HCT116 (cell line): ENCODE measurements around the gene SEPTIN2. TPM values are rescaled to one million over a fixed set of nuclear protein-coding genes. Genes with fewer than 3 reads are reported as not detected.

Source experiments
- ATAC-seq: fragments of 200-7000 bp; cut with Tn5 transposase; 2 replicates; pipeline ENCODE4 v1.9.1; 2020; ENCODE audit warnings: mild to moderate bottlenecking, moderate library complexity
- BruUV-seq: library from RNA; stranded (reverse); fragments of 400-500 nt; replicated peaks from 2 replicates; lab custom pipeline; 2021; lab: Mats Ljungman, UMichigan
- CTCF ChIA-PET: fragments of 300-600 bp; sonication (Branson Sonifier 250); formaldehyde crosslinking; loops from one replicate; lab custom pipeline; 2021; ENCODE audit warnings: antibody characterized with exemption; lab: Charles Lee
- POLR2A ChIA-PET: fragments of 300-600, 350-600 bp; sonication (Branson Sonifier 250); formaldehyde crosslinking; loops from one replicate; lab custom pipeline; 2021; ENCODE audit warnings: antibody characterized with exemption; lab: Charles Lee
- RAD21 ChIA-PET, 2 experiments: fragments of 300-600 bp; sonication (Branson Sonifier 250); formaldehyde crosslinking; loops; one replicate each; lab custom pipeline; 2023; ENCODE audit warnings: low total read pairs in 2 of 2; ENCODE audit not compliant: uncharacterized antibody in 2 of 2, unreplicated experiment in 2 of 2, low non-redundant PET in 1 of 2; lab: Charles Lee
- DNase-seq: peaks from one replicate; pipeline ENCODE4 v3.0.0-alpha.2; 2010; ENCODE audit warnings: low read depth, low spot score
- H2AFZ ChIP-seq: fragments of 200-600 bp; shearing (Covaris generic), sonication (generic); 2 replicates; pipeline ENCODE4 v1.6.1; 2017; ENCODE audit warnings: low read depth, mixed run types, mixed read lengths, antibody characterized with exemption, low read length; ENCODE audit not compliant: poor library complexity, severe bottlenecking
- H3K27ac ChIP-seq: 2 replicates; pipeline ENCODE4 v1.5.1; 2012; ENCODE audit warnings: low read depth, low read length
- H3K27me3 ChIP-seq: fragments of 200-600 bp; sonication (generic); 2 replicates; pipeline ENCODE4 v1.6.1; 2016; ENCODE audit warnings: mixed run types, low read length, mixed read lengths; ENCODE audit not compliant: insufficient read depth
- H3K36me3 ChIP-seq, 2 experiments: fragments of 200-500 bp in 1 of 2; fragments of 200-600 bp in 1 of 2; sonication (Bioruptor generic) in 1 of 2; sonication (generic) in 1 of 2; 2 replicates each; pipeline versions ENCODE4 v1.5.1 to v1.6.1; 2014 to 2016; ENCODE audit warnings: low read length in 2 of 2, inconsistent platforms in 1 of 2, mixed read lengths in 1 of 2, mixed run types in 1 of 2; ENCODE audit not compliant: insufficient read depth in 2 of 2, control insufficient read depth in 1 of 2
- H3K4me1 ChIP-seq, 2 experiments: fragments of 200-600 bp in 1 of 2; sonication (generic) in 1 of 2; 2 replicates each; pipeline versions ENCODE4 v1.5.1 to v1.6.1; 2012 to 2017; ENCODE audit warnings: low read length in 2 of 2, inconsistent platforms in 1 of 2, mild to moderate bottlenecking in 1 of 2, mixed read lengths in 1 of 2, mixed run types in 1 of 2, moderate library complexity in 1 of 2; ENCODE audit not compliant: insufficient read depth in 2 of 2, control insufficient read depth in 1 of 2
- H3K4me2 ChIP-seq: fragments of 200-600 bp; sonication (generic); 2 replicates; pipeline ENCODE4 v1.6.1; 2017; ENCODE audit warnings: mixed run types, low read length, mixed read lengths
- H3K4me3 ChIP-seq, 2 experiments: fragments of 200-600 bp in 1 of 2; sonication (generic) in 1 of 2; replicated peaks in 1 of 2; 2 replicates each; pipeline ENCODE4 v1.5.1; 2011 to 2016; ENCODE audit warnings: low read length in 2 of 2, control low read depth in 1 of 2, low read depth in 1 of 2, mild to moderate bottlenecking in 1 of 2, mixed read lengths in 1 of 2, mixed run types in 1 of 2
- H3K79me2 ChIP-seq: fragments of 200-600 bp; sonication (generic); 2 replicates; pipeline ENCODE4 v1.6.1; 2017; ENCODE audit warnings: mild to moderate bottlenecking, mixed run types, low read length, moderate library complexity, mixed read lengths; ENCODE audit not compliant: insufficient read depth
- H3K9ac ChIP-seq: fragments of 200-600 bp; sonication (generic); 2 replicates; pipeline ENCODE4 v1.6.1; 2016; ENCODE audit warnings: low read length, mixed read lengths
- H3K9me2 ChIP-seq: fragments of 200-600 bp; sonication (generic), shearing (Covaris generic); 2 replicates; pipeline ENCODE4 v1.6.1; 2017; ENCODE audit warnings: mixed run types, mild to moderate bottlenecking, moderate library complexity; ENCODE audit not compliant: insufficient read depth
- H3K9me3 ChIP-seq, 2 experiments: fragments of 200-500 bp in 1 of 2; fragments of 200-600 bp in 1 of 2; sonication (Bioruptor generic) in 1 of 2; sonication (generic) in 1 of 2; 2 replicates each; pipeline ENCODE4 v1.6.1; 2014 to 2017; ENCODE audit warnings: low read length in 2 of 2, mixed read lengths in 2 of 2, inconsistent platforms in 1 of 2, low read depth in 1 of 2, mild to moderate bottlenecking in 1 of 2, mixed run types in 1 of 2, moderate library complexity in 1 of 2; ENCODE audit not compliant: control insufficient read depth in 1 of 2, insufficient read depth in 1 of 2
- H4K20me1 ChIP-seq: fragments of 200-600 bp; sonication (generic), shearing (Covaris generic); 2 replicates; pipeline ENCODE4 v1.6.1; 2017; ENCODE audit warnings: mixed run types, mild to moderate bottlenecking, moderate library complexity; ENCODE audit not compliant: insufficient read depth
- CBX3 ChIP-seq: IDR thresholded peaks from 2 replicates; pipeline ENCODE4 v1.6.1; 2012; ENCODE audit warnings: low read depth
- CEBPB ChIP-seq: IDR thresholded peaks from 2 replicates; pipeline ENCODE4 v1.6.1; 2012; ENCODE audit warnings: low read depth
- EGR1 ChIP-seq: IDR thresholded peaks from 2 replicates; pipeline ENCODE4 v1.6.1; 2012; ENCODE audit warnings: low read depth
- ELF1 ChIP-seq: IDR thresholded peaks from 2 replicates; pipeline ENCODE4 v1.6.1; 2012; ENCODE audit warnings: low read depth, borderline replicate concordance
- EZH2 ChIP-seq: fragments of 200-600 bp; sonication (generic); IDR thresholded peaks from 2 replicates; pipeline ENCODE4 v1.6.1; 2017; ENCODE audit warnings: antibody characterized with exemption, mixed run types
- JUND ChIP-seq: IDR thresholded peaks from 2 replicates; pipeline ENCODE4 v1.6.1; 2012
- RAD21 ChIP-seq: IDR thresholded peaks from 2 replicates; pipeline ENCODE4 v1.6.1; 2012; ENCODE audit warnings: low read depth, mild to moderate bottlenecking
- SIN3A ChIP-seq: IDR thresholded peaks from 2 replicates; pipeline ENCODE4 v1.6.1; 2012; ENCODE audit warnings: low read depth
- SP1 ChIP-seq: IDR thresholded peaks from 2 replicates; pipeline ENCODE4 v1.6.1; 2012; ENCODE audit warnings: low read depth
- SRF ChIP-seq: IDR thresholded peaks from 2 replicates; pipeline ENCODE4 v1.6.1; 2012; ENCODE audit warnings: low read depth
- TCF7L2 ChIP-seq: IDR thresholded peaks from 2 replicates; pipeline ENCODE4 v1.7.0; 2011; ENCODE audit warnings: borderline replicate concordance, inconsistent platforms; ENCODE audit not compliant: insufficient read depth, insufficient read length; ENCODE audit errors: extremely low read depth
- ZFX ChIP-seq: fragments of 450-650 bp; IDR thresholded peaks from 2 replicates; pipeline ENCODE4 v1.6.1; 2017
- ZNF274 ChIP-seq: fragments of 200-500 bp; sonication (Bioruptor generic); IDR thresholded peaks from 2 replicates; pipeline ENCODE4 v1.6.1; 2014; ENCODE audit warnings: mild to moderate bottlenecking, low read depth, low read length, inconsistent platforms
- intact Hi-C: fragments of 100-400 bp; cut with micrococcal nuclease; formaldehyde crosslinking; loops from 2 replicates; pipeline ENCODE4 v1.10.0; 2022
- total RNA-seq: library from RNA; stranded (reverse); gene quantifications from one replicate; pipeline ENCODE4 v1.2.1, GENCODE V29; 2021; ENCODE audit not compliant: unreplicated experiment
- TF ChIP-seq, protein P1 (sequence below), 3 experiments: fragments of 200-600 bp in 1 of 3; sonication (generic) in 1 of 3; IDR thresholded peaks in 2 of 3; conservative IDR thresholded peaks in 1 of 3; 2 replicates each; pipeline ENCODE4 v1.5.1; 2012 to 2017; ENCODE audit warnings: low read depth in 2 of 3, low read length in 2 of 3, antibody characterized with exemption in 1 of 3, borderline replicate concordance in 1 of 3, control low read depth in 1 of 3, mild to moderate bottlenecking in 1 of 3, mixed read lengths in 1 of 3, mixed run types in 1 of 3, moderate library complexity in 1 of 3; ENCODE audit not compliant: insufficient read depth in 1 of 3
- TF ChIP-seq, protein P2 (sequence below): IDR thresholded peaks from 2 replicates; pipeline ENCODE4 v1.6.1; 2012
- TF ChIP-seq, protein P3 (sequence below): IDR thresholded peaks from 2 replicates; pipeline ENCODE4 v1.6.1; 2011; ENCODE audit warnings: mild to moderate bottlenecking, low read length, moderate library complexity; ENCODE audit not compliant: insufficient replicate concordance; ENCODE audit errors: extremely low read depth
- TF ChIP-seq, protein P4 (sequence below): IDR thresholded peaks from 2 replicates; pipeline ENCODE4 v1.6.1; 2012
- TF ChIP-seq, protein P5 (sequence below): IDR thresholded peaks from 2 replicates; pipeline ENCODE4 v1.6.1; 2012; ENCODE audit warnings: low read depth

The SEPTIN2 gene
- total RNA-seq, 1 experiment from 2014 or later = 317 TPM

DNA sequence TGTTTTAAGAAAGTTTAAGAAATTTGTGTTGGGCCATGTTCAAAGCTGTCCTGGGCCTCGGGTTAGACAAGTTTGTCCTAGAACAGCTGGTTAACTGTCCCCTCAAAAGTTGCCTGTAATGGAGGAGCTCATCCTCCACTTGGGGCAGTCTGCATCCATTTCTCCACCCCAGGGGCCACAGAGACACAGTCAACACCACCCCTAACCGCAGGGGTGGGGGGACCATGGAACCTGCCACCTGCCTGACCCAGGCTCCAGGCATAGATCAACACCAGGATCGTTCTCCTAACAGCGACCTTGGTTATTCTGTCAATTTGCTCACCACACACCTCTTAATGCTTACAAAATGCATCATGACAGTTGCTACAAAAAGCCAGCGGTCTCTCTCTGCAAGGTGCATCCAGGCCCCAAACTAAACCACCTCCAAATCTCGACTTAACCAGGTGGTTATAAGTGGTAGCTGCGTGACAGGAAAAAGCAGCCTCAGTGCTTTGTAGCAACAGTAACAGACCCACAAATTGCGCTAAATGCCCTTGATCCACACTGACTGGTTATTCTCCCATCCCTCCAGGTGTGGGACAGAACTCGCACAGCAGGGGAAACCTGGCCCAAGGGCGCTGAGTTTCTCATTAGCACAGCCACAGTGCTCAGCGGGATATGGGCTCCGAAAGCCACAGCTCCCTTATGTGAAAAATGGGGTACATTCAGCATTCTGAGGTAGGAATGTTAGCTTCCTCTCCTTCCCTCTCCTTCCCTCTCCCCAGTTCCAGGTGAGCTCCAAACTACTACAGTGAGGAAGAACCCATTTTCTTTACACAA, 48.3 kb upstream of the SEPTIN2 start:
- no peaks in the 10 kb centered on the region for H3K9me3 ChIP-seq
- H3K4me3 ChIP-seq = no peak overlapping the region
- no peak overlapping the region for H3K9ac ChIP-seq
- H3K79me2 ChIP-seq = peaks cover 91% of the 10 kb centered on the region
- no peaks in the 10 kb centered on the region for H3K27me3 ChIP-seq
- DNase-seq = no peak
- intact Hi-C loops = no loop called here
- H3K36me3 ChIP-seq = peaks cover 38 to 44% of the 10 kb centered on the region in 2 experiments
- no TSS peak for BruUV-seq
- H3K4me2 ChIP-seq = no peak overlapping the region
- H3K27ac ChIP-seq = no peak overlapping the region
- no peak overlapping the region for H2AFZ ChIP-seq
- no peaks in the 10 kb centered on the region for H3K9me2 ChIP-seq
- ATAC-seq = no peak
- ChIA-PET CTCF (no interaction called here), RAD21 (no interaction called here), POLR2A (no interaction called here)
- TF ChIP-seq RAD21 = no peak
- TF ChIP-seq SP1 = no peak
- no peak for TF ChIP-seq JUND
- no peak for TF ChIP-seq CBX3
- no peak for TF ChIP-seq ELF1
- TF ChIP-seq SIN3A = no peak
- TF ChIP-seq ZNF274 = no peak
- TF ChIP-seq EZH2 = no peak
- TF ChIP-seq TCF7L2 = no peak
- TF ChIP-seq CEBPB = no peak
- TF ChIP-seq, protein P1, sequence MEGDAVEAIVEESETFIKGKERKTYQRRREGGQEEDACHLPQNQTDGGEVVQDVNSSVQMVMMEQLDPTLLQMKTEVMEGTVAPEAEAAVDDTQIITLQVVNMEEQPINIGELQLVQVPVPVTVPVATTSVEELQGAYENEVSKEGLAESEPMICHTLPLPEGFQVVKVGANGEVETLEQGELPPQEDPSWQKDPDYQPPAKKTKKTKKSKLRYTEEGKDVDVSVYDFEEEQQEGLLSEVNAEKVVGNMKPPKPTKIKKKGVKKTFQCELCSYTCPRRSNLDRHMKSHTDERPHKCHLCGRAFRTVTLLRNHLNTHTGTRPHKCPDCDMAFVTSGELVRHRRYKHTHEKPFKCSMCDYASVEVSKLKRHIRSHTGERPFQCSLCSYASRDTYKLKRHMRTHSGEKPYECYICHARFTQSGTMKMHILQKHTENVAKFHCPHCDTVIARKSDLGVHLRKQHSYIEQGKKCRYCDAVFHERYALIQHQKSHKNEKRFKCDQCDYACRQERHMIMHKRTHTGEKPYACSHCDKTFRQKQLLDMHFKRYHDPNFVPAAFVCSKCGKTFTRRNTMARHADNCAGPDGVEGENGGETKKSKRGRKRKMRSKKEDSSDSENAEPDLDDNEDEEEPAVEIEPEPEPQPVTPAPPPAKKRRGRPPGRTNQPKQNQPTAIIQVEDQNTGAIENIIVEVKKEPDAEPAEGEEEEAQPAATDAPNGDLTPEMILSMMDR (IDR thresholded peaks at IDR 0.05 in 2 of 3, conservative IDR thresholded peaks at IDR 0.05 in 1 of 3; ENCODE audit: borderline replicate concordance in 1 of 3, insufficient read depth in 1 of 3, low read depth in 2 of 3, low read length in 2 of 3) = no peak
- TF ChIP-seq SRF = no peak
- TF ChIP-seq, protein P2, sequence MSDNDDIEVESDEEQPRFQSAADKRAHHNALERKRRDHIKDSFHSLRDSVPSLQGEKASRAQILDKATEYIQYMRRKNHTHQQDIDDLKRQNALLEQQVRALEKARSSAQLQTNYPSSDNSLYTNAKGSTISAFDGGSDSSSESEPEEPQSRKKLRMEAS = no peak
- TF ChIP-seq, protein P3, sequence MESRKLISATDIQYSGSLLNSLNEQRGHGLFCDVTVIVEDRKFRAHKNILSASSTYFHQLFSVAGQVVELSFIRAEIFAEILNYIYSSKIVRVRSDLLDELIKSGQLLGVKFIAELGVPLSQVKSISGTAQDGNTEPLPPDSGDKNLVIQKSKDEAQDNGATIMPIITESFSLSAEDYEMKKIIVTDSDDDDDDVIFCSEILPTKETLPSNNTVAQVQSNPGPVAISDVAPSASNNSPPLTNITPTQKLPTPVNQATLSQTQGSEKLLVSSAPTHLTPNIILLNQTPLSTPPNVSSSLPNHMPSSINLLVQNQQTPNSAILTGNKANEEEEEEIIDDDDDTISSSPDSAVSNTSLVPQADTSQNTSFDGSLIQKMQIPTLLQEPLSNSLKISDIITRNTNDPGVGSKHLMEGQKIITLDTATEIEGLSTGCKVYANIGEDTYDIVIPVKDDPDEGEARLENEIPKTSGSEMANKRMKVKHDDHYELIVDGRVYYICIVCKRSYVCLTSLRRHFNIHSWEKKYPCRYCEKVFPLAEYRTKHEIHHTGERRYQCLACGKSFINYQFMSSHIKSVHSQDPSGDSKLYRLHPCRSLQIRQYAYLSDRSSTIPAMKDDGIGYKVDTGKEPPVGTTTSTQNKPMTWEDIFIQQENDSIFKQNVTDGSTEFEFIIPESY = no peak
- TF ChIP-seq EGR1 = no peak
- no peak for TF ChIP-seq ZFX
- TF ChIP-seq, protein P4, sequence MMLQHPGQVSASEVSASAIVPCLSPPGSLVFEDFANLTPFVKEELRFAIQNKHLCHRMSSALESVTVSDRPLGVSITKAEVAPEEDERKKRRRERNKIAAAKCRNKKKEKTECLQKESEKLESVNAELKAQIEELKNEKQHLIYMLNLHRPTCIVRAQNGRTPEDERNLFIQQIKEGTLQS = no peak
- TF ChIP-seq, protein P5, sequence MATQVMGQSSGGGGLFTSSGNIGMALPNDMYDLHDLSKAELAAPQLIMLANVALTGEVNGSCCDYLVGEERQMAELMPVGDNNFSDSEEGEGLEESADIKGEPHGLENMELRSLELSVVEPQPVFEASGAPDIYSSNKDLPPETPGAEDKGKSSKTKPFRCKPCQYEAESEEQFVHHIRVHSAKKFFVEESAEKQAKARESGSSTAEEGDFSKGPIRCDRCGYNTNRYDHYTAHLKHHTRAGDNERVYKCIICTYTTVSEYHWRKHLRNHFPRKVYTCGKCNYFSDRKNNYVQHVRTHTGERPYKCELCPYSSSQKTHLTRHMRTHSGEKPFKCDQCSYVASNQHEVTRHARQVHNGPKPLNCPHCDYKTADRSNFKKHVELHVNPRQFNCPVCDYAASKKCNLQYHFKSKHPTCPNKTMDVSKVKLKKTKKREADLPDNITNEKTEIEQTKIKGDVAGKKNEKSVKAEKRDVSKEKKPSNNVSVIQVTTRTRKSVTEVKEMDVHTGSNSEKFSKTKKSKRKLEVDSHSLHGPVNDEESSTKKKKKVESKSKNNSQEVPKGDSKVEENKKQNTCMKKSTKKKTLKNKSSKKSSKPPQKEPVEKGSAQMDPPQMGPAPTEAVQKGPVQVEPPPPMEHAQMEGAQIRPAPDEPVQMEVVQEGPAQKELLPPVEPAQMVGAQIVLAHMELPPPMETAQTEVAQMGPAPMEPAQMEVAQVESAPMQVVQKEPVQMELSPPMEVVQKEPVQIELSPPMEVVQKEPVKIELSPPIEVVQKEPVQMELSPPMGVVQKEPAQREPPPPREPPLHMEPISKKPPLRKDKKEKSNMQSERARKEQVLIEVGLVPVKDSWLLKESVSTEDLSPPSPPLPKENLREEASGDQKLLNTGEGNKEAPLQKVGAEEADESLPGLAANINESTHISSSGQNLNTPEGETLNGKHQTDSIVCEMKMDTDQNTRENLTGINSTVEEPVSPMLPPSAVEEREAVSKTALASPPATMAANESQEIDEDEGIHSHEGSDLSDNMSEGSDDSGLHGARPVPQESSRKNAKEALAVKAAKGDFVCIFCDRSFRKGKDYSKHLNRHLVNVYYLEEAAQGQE = no peak
- H4K20me1 ChIP-seq = peaks cover 17% of the 10 kb centered on the region; the same call in 1 of the 2 replicates
- peaks cover 14 to 29% of the 10 kb centered on the region in 2 experiments; a peak in 2 of 4 replicates for H3K4me1 ChIP-seq
